IgD-negative memory B cell (primary cell): ENCODE measurements around the gene MAGI2. TPM values are rescaled to one million over a fixed set of nuclear protein-coding genes. Genes with fewer than 3 reads are reported as not detected.
"Not testable (repeated sequence)": the region's sequence is repeated elsewhere in the genome, so short reads cannot be mapped to it uniquely, and the experiment has no call there.

ENCODE experiments used
- H3K27ac Mint-ChIP-seq, 3 donors: one replicate each; pipeline ENCODE4 v1.8.0; 2020 to 2022; ENCODE audit warnings: mild to moderate bottlenecking in 3 of 3, mixed read lengths in 3 of 3, moderate library complexity in 1 of 3
- H3K27me3 Mint-ChIP-seq: one replicate; pipeline ENCODE4 v1.8.0; 2021; ENCODE audit warnings: mixed read lengths
- H3K36me3 Mint-ChIP-seq: one replicate; pipeline ENCODE4 v1.8.0; 2020; ENCODE audit warnings: mild to moderate bottlenecking, mixed read lengths
- H3K4me1 Mint-ChIP-seq, 3 donors: one replicate each; pipeline ENCODE4 v1.8.0; 2020 to 2022; ENCODE audit warnings: mixed read lengths in 3 of 3, mild to moderate bottlenecking in 1 of 3
- H3K4me3 Mint-ChIP-seq, 4 donors: one replicate each; pipeline ENCODE4 v1.8.0; 2020 to 2022; ENCODE audit warnings: mild to moderate bottlenecking in 4 of 4, mixed read lengths in 4 of 4, moderate library complexity in 3 of 4
- H3K9me3 Mint-ChIP-seq, 3 donors: one replicate each; pipeline ENCODE4 v1.8.0; 2020 to 2021; ENCODE audit warnings: mixed read lengths in 3 of 3, mild to moderate bottlenecking in 1 of 3
- polyA plus RNA-seq: library from polyadenylated mRNA; unstranded; fragments of 300-500 nt; fragmentation: Illumina TruSeq; gene quantifications from one replicate; pipeline ENCODE4 v1.2.3, GENCODE V29; 2021

MAGI2 gene
- polyA plus RNA-seq, 1 donor from 2014 or later, result not detected

- H3K36me3 Mint-ChIP-seq, result no peaks in the 10 kb centered on the region
- peaks cover 1% of the 10 kb centered on the region for H3K27me3 Mint-ChIP-seq
- peaks cover 8 to 12% (median 11%) of the 10 kb centered on the region in 3 donors for H3K4me1 Mint-ChIP-seq
- peak overlapping the region; percentile 52 to 78 (median 57) for H3K27ac Mint-ChIP-seq
- no peaks in the 10 kb centered on the region for H3K9me3 Mint-ChIP-seq
- H3K4me3 Mint-ChIP-seq, result peak overlapping the region; percentile 78 to 97 (median 88)
These were observed 1433.2 kb downstream of the MAGI2 start for GRCh38 chr7:78020136-78020873.

- Mint-ChIP-seq H3K27ac (peak overlapping the region; percentile 52 to 86 (median 57)), H3K4me1 (peaks cover 8 to 12% (median 11%) of the 10 kb centered on the region in 3 donors), H3K36me3 (no peaks in the 10 kb centered on the region), H3K9me3 (no peaks in the 10 kb centered on the region), H3K27me3 (peaks cover 5% of the 10 kb centered on the region), H3K4me3 (peak overlapping the region; percentile 82 to 97 (median 92))
These were observed 1433.9 kb downstream of the MAGI2 start for GRCh38 chr7:78019447-78020135.

GRCh38 chr7:78018641-78019446 lies 1434.6 kb downstream of the MAGI2 start:
- Mint-ChIP-seq H3K4me1 (peaks cover 8 to 12% (median 11%) of the 10 kb centered on the region in 3 donors), H3K9me3 (no peaks in the 10 kb centered on the region), H3K27me3 (peaks cover 5% of the 10 kb centered on the region), H3K4me3 (peak overlapping the region; percentile 75 to 85 (median 83)), H3K36me3 (no peaks in the 10 kb centered on the region), H3K27ac (peak overlapping the region in 2 of 3 donors; percentile 60 to 86)

GRCh38 chr7:78017591-78018100 lies 1435.8 kb downstream of the MAGI2 start:
- H3K9me3 Mint-ChIP-seq, result no peaks in the 10 kb centered on the region
- H3K27ac Mint-ChIP-seq, result no peak overlapping the region
- no peaks in the 10 kb centered on the region for H3K36me3 Mint-ChIP-seq
- H3K4me3 Mint-ChIP-seq, result peak overlapping the region; percentile 19 to 85 (median 67)
- H3K27me3 Mint-ChIP-seq, result peaks cover 9% of the 10 kb centered on the region
- H3K4me1 Mint-ChIP-seq, result peaks cover 8 to 12% (median 11%) of the 10 kb centered on the region in 3 donors

- peaks cover 11% of the 10 kb centered on the region for H3K27me3 Mint-ChIP-seq
- no peaks in the 10 kb centered on the region for H3K36me3 Mint-ChIP-seq
- H3K4me1 Mint-ChIP-seq, result peaks cover 8 to 11% (median 11%) of the 10 kb centered on the region in 3 donors
- H3K27ac Mint-ChIP-seq, result no peak overlapping the region
- no peaks in the 10 kb centered on the region for H3K9me3 Mint-ChIP-seq
- H3K4me3 Mint-ChIP-seq, result no peak overlapping the region
These were observed 1437.8 kb downstream of the MAGI2 start for GRCh38 chr7:78015574-78016260.

- Mint-ChIP-seq H3K27me3 (peaks cover 11% of the 10 kb centered on the region), H3K36me3 (no peaks in the 10 kb centered on the region), H3K9me3 (no peaks in the 10 kb centered on the region), H3K27ac (no peak overlapping the region), H3K4me1 (peaks cover 6% of the 10 kb centered on the region in 3 donors), H3K4me3 (no peak overlapping the region)
These were observed 1439.1 kb downstream of the MAGI2 start for GRCh38 chr7:78014401-78014800.

GRCh38 chr7:78013386-78013785 lies 1440.1 kb downstream of the MAGI2 start:
- Mint-ChIP-seq H3K27ac (no peak overlapping the region), H3K4me3 (no peak overlapping the region), H3K27me3 (peaks cover 11% of the 10 kb centered on the region), H3K36me3 (no peaks in the 10 kb centered on the region), H3K9me3 (no peaks in the 10 kb centered on the region), H3K4me1 (peaks cover 0 to 2% (median 0%) of the 10 kb centered on the region in 3 donors)

- H3K27ac Mint-ChIP-seq, result no peak overlapping the region
- no peaks in the 10 kb centered on the region for H3K36me3 Mint-ChIP-seq
- H3K9me3 Mint-ChIP-seq, result no peaks in the 10 kb centered on the region
- H3K4me1 Mint-ChIP-seq, result no peaks in the 10 kb centered on the region
- no peak overlapping the region for H3K4me3 Mint-ChIP-seq
- peaks cover 11% of the 10 kb centered on the region for H3K27me3 Mint-ChIP-seq
These were observed 1441.8 kb downstream of the MAGI2 start for GRCh38 chr7:78011642-78012041.

GRCh38 chr7:78007231-78007630 lies 1446.2 kb downstream of the MAGI2 start:
- Mint-ChIP-seq H3K4me3 (no peak overlapping the region), H3K27me3 (peaks cover 3% of the 10 kb centered on the region), H3K4me1 (no peaks in the 10 kb centered on the region), H3K9me3 (no peaks in the 10 kb centered on the region), H3K36me3 (no peaks in the 10 kb centered on the region), H3K27ac (no peak overlapping the region)

- Mint-ChIP-seq H3K27ac (no peak overlapping the region), H3K4me3 (no peak overlapping the region), H3K36me3 (no peaks in the 10 kb centered on the region), H3K9me3 (no peaks in the 10 kb centered on the region), H3K4me1 (no peaks in the 10 kb centered on the region), H3K27me3 (peaks cover under 1% of the 10 kb centered on the region)
These were observed 1447.3 kb downstream of the MAGI2 start for GRCh38 chr7:78006063-78006755.

- Mint-ChIP-seq H3K4me1 (no peaks in the 10 kb centered on the region), H3K4me3 (no peak overlapping the region), H3K9me3 (peaks cover 1 to 8% (median 1%) of the 10 kb centered on the region in 3 donors), H3K36me3 (no peaks in the 10 kb centered on the region), H3K27ac (no peak overlapping the region), H3K27me3 (no peaks in the 10 kb centered on the region)
These were observed 1450.8 kb downstream of the MAGI2 start for GRCh38 chr7:78002715-78003114.

GRCh38 chr7:78002021-78002420 lies 1451.4 kb downstream of the MAGI2 start:
- Mint-ChIP-seq H3K27me3 (no peaks in the 10 kb centered on the region), H3K9me3 (peaks cover 1 to 8% (median 1%) of the 10 kb centered on the region in 3 donors), H3K4me1 (no peaks in the 10 kb centered on the region), H3K4me3 (no peak overlapping the region), H3K27ac (no peak overlapping the region), H3K36me3 (no peaks in the 10 kb centered on the region)

- not testable (repeated sequence) for H3K27me3 Mint-ChIP-seq, H3K4me3 Mint-ChIP-seq, H3K27ac Mint-ChIP-seq, H3K4me1 Mint-ChIP-seq, H3K36me3 Mint-ChIP-seq, H3K9me3 Mint-ChIP-seq
These were observed 1454.3 kb downstream of the MAGI2 start for GRCh38 chr7:77999168-77999567.

- Mint-ChIP-seq H3K27ac (no peak overlapping the region), H3K27me3 (peaks cover 2% of the 10 kb centered on the region), H3K9me3 (peaks cover 1 to 8% (median 1%) of the 10 kb centered on the region in 3 donors), H3K4me3 (no peak overlapping the region), H3K4me1 (peaks cover 0 to 2% (median 0%) of the 10 kb centered on the region in 3 donors), H3K36me3 (no peaks in the 10 kb centered on the region)
These were observed 1457.8 kb downstream of the MAGI2 start for GRCh38 chr7:77995717-77996116.
